Stimulated activated CD4-positive, alpha-beta T cell treated with anti-CD3 and anti-CD28 coated beads, Interleukin-15, amount 100 ng/mL, for 1 hour (primary cell): ENCODE results near the gene USP49.
A peak's percentile ranks its signal among the peaks of the same experiment; 100 is the strongest.
"Not testable (repeated sequence)": the region's sequence is repeated elsewhere in the genome, so short reads cannot be mapped to it uniquely, and the experiment has no call there.

ENCODE experiments used
- DNase-seq, 2 donors: peaks; one replicate each; pipeline ENCODE4 v3.0.0-alpha.2; 2020; ENCODE audit warnings: low read depth in 1 of 2, low spot score in 1 of 2

The USP49 gene

GRCh38 chr6:41783106-41783780 is 111.9 kb downstream of the USP49 start:
- DNase-seq: no peak

DNA sequence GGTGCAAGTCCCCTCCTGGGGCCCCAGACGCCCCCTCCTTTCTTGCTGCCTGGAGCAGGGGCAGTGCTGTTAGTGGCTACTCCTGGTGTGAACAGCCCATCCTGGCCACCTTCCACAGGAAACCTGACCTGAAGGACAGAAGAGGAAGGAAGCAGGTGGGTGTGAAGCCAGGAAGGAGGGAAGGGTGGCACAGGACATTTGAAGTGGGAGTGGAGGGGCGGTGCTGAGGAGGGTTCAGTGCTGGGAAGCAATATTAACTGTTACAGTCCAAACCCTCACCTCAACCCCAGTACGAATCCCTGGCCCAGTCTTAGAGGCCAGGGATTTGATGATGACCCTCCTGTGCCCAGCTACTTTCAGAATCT is 113.8 kb downstream of the USP49 start:
- no peak for DNase-seq

- DNase-seq: no peak
These were observed 114.4 kb downstream of the USP49 start, which contains the start of gene PRICKLE4 for GRCh38 chr6:41780551-41781365. TSS of gene PRICKLE4 (plus strand) at chr6:41780782. CDS start at chr6:41783474, 2,692 bp downstream.

GRCh38 chr6:41779788-41780550 is 115.2 kb downstream of the USP49 start, which contains the start of gene FRS3:
TSS of gene FRS3 (minus strand) at chr6:41779900. CDS start at chr6:41776987, 2,913 bp downstream.
- DNase-seq: peak; percentile 99 to 100

DNA sequence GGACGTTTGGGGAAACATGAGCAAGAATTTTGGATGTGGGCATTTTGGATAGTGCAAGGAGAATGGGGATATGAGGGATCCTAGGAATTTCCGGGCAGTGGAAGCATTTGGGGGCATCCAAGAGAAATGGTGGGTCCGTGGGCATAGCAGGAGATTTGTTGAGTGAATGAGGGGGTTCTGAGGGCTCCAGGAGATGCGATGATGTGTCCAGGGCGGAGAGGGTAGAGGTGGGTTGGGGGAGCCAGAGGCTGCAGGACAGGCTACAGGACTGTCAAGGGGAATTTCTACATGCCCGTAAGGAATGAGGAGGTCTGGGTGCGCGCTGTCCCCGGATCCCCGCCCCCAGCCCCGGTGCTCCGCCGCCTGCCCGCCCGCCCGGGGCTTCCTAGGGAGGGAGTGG is 115.8 kb downstream of the USP49 start:
- no peak for DNase-seq

- DNase-seq: no peak
These were observed 116.3 kb downstream of the USP49 start for GRCh38 chr6:41778895-41779294.

GRCh38 chr6:41777551-41778285 is 117.5 kb downstream of the USP49 start:
- DNase-seq: no peak

GRCh38 chr6:41775293-41775882 is 119.8 kb downstream of the USP49 start:
- no peak for DNase-seq

GRCh38 chr6:41774841-41775240 is 120.3 kb downstream of the USP49 start:
- no peak for DNase-seq

DNA sequence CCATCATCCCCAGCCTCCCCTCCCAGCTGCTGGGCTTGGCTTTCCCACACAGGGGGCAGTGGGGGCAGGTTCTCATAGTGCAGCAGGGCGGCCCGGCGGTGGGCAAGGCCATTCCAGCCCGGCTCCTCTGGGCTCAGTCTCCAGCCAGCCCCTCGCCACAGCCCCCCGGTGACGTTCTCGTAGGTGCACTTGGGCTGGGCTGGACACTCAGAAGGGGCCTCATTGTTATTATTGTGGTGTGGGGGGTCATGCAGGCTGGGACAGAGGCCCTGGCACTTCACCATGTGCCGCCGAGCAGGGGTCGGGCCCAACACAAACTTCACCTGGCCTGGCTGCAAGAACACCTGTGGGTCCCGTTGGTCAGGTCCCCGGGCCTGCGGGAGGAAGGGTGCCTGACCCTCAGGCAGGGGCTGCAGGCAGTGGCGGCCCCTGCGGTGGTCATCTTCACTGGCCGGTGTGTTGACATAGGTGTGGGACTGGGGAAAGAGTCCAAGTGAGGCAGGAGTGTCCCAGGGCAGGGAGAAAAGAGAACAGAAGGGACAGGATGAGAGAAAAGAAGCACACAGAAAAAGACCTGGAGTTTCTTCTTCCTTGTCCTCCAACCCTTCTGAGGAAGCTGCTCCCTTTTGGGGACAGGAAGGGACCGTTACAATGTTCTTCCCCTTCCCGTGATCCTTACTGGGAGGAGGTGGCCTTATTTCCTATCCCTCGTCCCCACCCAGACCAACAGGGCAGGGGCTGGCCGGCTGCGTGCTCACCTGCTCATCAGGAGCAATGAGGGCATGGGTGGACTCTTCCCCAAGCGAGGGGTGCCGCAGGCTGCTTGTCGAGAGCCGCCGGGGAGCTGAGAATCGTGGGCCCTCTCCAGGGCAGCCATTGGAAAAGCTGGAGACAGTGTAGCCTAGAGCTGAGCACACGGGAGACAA is 123.9 kb downstream of the USP49 start:
- no peak for DNase-seq

DNA sequence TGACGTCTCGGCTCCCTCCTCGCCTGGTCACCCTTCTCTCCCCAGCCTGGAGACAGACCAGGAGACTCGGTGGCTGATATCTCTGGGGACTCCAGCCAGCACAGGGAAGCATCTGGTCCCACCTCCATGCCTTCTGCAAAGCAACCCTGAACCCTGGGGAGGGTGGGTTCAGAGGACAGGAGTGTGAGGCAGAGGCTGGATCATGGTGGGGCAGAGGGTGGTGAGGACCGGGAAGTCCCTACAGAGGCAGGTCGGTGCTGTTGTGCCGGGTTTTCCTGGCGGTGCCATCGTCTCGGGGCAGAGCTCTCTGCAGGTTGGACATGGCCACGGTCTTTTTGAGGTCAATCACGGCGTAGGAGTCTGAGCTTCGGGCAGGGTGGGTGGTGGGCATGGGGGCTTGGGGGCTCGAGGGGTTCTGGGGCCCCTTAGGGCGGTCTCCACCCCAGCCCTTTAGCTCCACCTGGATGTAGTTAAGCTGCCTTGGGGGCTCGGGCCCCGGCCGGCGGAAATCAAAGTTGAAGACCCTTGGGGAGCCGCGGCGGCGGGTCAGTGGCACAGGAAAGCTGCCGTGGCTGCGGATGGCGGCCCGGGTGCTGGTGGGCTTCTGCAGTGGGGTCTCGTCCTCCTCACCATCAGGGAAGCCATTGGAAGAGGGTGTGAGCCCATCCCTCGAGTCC is 124.7 kb downstream of the USP49 start:
- no peak for DNase-seq

GRCh38 chr6:41769376-41769775 is 125.8 kb downstream of the USP49 start:
- no peak for DNase-seq

DNA sequence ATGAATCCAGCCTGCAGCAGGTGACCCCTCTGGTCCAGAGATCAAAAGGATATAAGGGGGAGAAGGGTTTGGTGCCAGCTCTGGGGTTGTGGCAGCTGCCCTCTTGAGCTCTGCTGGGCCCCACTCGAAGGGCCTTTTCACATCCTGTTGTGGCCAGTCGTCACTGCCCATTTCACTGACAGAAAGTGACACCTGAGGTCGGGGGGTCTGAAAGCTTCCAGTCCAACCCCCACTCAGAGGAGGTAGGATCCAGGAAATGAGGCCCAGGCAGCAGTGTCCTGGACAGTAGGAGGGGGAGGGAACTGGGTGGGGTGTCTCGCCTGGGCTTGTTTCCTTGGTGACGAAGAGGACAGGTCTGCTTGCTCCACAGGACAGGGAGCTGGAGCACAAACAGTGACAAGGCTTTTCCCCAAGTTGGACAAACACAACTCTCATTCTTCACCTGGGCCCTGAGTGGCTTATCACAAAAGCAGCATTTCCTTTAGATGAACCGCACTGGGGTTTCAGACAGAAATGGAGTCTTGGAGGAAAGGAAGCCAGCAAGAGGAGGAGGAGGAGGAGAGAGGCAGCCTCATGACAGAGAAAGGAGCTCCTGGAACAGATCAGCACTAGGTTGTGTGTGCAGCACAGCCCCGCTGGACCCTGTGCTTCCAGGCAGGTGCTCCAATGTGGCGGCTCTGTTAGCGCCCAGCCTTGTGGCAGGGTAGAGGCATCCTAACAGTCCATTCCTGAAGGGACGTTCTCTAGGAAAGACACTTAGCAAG is 126.4 kb downstream of the USP49 start:
- no peak for DNase-seq

DNA sequence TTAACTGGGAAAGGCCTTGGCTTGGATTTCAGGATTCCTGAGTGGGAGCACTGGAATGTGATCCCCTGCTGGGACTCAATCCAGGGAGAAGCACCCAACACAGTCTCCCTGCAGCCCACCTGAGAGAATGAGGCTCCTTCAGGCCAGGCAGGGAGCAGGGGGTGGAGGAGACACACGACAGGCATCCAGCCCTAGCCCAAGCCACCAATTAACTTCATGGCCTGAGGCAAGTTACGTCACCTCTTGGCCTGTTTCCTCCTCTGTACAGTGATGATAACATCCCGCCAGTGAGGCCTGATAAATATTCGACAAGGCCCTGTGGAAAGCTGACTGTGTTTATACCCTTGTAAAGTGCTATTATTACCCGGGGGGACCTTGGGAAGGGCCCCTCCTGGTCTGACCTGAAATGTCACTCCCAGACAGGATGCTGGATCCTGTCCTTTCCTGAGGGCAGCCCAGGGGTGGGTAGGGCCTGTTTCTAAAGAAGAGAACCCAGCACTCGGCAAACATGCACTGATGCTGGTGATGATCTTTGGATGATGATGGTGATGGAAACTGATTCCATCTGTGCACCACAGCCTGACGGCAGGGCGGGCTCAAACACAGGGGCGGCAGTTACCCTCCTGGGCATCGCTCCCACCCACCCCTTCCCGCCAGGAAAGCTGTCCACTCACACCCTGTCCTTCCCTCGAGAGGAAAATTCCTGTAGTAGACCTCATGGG is 127.9 kb downstream of the USP49 start:
- no peak for DNase-seq

DNA sequence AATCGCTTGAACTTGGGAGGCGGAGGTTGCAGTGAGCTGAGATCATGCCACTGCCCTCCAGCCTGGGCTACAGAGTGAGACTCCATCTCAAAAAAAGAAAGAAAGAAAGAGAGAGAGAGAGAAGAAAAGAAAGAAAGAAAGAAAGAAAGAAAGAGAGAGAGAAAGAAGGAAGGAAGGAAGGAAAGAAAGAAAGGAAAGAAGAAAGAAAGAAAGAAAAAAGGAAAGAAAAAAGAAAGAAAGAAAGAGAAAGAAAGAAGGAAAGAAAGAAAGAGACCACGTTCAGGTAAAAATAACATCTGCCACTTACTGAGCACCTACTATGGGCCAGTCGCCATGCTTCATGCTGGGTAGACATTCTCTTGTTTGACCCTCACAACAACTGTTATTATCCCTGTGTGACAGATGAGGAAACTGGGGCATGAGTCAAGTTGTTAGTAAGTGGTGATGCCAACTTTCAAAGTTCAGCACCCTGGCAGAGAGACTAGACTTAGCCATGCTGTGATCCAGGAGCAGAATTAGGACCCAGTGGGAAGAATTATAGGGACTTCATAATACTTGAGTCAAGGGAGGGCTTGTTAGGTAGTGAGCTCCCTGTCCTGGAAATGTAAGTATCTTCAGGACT is 129.0 kb downstream of the USP49 start:
- DNase-seq: not testable (repeated sequence)

GRCh38 chr6:41763470-41763869 is 131.7 kb downstream of the USP49 start:
- no peak for DNase-seq

DNA sequence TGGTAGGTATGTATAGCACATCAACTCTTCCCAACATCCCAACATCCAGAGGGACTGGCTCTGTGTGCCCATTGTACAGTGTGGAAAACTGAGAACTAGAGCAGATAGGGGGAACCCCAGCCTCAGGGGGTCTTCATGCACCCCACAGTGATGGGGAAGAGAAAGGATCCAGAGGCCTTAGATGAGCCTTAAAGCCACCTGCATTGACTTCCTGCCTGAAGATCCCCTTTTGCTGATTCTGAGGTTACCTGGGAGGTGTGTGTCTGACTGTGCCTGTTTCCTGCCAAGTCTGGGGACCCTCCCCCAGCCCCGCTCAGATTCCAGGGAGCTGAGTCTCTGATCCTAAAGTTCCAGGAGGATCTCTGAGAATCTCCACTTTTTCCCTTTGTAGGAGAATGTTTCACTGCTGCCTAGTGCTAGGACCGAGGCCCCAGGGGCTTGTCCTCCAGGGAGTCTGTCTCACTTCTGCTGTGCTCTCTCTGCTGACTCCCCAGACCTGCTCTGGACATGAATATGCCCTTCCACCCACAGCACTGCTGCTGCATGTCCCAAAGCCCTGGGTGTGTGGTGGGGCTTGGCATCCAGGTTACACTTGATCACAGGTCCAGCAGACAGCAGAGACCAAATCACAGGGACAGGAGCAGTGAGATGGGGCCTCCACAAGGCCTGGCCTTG is 135.1 kb downstream of the USP49 start:
- no peak for DNase-seq
